Pancreas (tissue), 10 donors: ENCODE data around the gene CTNNA3. TPM values are rescaled to one million over a fixed set of nuclear protein-coding genes. Genes with fewer than 3 reads are reported as not detected.

Experiments
- ATAC-seq, 4 donors: fragments of 200-7000 bp; cut with Tn5 transposase; one replicate each; pipeline versions ENCODE4 v1.8.0 to v1.9.1; 2020; ENCODE audit warnings: mild to moderate bottlenecking in 4 of 4, moderate library complexity in 4 of 4
- DNase-seq, 6 donors: peaks; one replicate each; pipeline ENCODE4 v3.0.0-alpha.2; 2020
- FAIRE-seq: peaks from 2 replicates; lab custom pipeline; 2012; peaks lifted over from hg19 to GRCh38; lab: Jason Lieb, UNC
- H3K27ac ChIP-seq, 4 donors: fragments of 200-600 bp; sonication (generic); 1 replicate in 3 of 4; 2 replicates in 1 of 4; pipeline versions ENCODE4 v1.5.0 to v1.8.0; 2020
- H3K27me3 ChIP-seq, 4 donors: fragments of 200-600 bp; one replicate each; pipeline ENCODE4 v1.8.0; 2021
- H3K36me3 ChIP-seq, 3 donors: fragments of 200-600 bp; sonication (generic) in 1 of 3; one replicate each; pipeline versions ENCODE4 v1.5.0 to v1.8.0; 2020 to 2021
- H3K4me1 ChIP-seq, 3 donors: fragments of 200-600 bp; one replicate each; pipeline ENCODE4 v1.8.0; 2021
- H3K4me3 ChIP-seq, 4 donors: fragments of 200-600 bp; sonication (generic) in 2 of 4; one replicate each; pipeline versions ENCODE4 v1.5.0 to v1.8.0; 2020 to 2021
- H3K9me3 ChIP-seq, 4 donors: fragments of 200-600 bp; one replicate each; pipeline ENCODE4 v1.8.0; 2021
- WGBS, 2 donors: extraction: QIAGEN DNeasy Blood & Tissue Kit; methylation state at CpG; one replicate each; pipeline ENCODE4 v1.1.7; 2013; 5-methylcytosine and 5-hydroxymethylcytosine counted together
- intact Hi-C, 3 donors: fragments of 100-400 bp; cut with DNase I; formaldehyde crosslinking; loops; one replicate each; pipeline versions ENCODE4 v1.11.1 to v1.14.2; 2022
- polyA plus RNA-seq, 2 donors: library from polyadenylated mRNA; stranded (reverse); fragments of 200-250 nt; gene quantifications; one replicate each; pipeline ENCODE4 v1.2.3, GENCODE V29; 2013
- total RNA-seq, 6 donors: library from RNA; stranded (reverse); fragmentation: NEBNext Ultra II Directional in 4 of 6; extraction: Animal tissue kit (Norgen Biotek cat#: 25700) in 4 of 6; gene quantifications; one replicate each; pipeline versions ENCODE4 v1.2.1 to v1.2.4, GENCODE V29; 2021 to 2023
- TF ChIP-seq, protein P1 (sequence below), 4 donors: fragments of 200-600 bp; sonication (generic) in 3 of 4; IDR thresholded peaks; one replicate each; pipeline versions ENCODE4 v1.5.0 to v1.8.0; 2021; ENCODE audit warnings: antibody characterized with exemption in 4 of 4
- donor health status: healthy with polysubstance abuse.
- donor health status: DM: no; HTN: no; CAD: no; lungs with moderate emphysema.
- donor health status: DM: no; HTN: no; CAD: no.
- donor health status: control.
- donor health status: control.
- donor health status: Bipolar disorder and iron deficiency.
- donor health status: DM: yes; HTN: yes; CAD: no.
- donor health status: DM: no; HTN: no; CAD: no.
- donor health status: DM: no; HTN: no; CAD: no.
- donor health status: DM: yes; HTN: yes; CAD: no.

The CTNNA3 gene
- total and polyA plus RNA-seq, 8 donors = 0.02 to 0.83 (median 0.21) TPM

DNA sequence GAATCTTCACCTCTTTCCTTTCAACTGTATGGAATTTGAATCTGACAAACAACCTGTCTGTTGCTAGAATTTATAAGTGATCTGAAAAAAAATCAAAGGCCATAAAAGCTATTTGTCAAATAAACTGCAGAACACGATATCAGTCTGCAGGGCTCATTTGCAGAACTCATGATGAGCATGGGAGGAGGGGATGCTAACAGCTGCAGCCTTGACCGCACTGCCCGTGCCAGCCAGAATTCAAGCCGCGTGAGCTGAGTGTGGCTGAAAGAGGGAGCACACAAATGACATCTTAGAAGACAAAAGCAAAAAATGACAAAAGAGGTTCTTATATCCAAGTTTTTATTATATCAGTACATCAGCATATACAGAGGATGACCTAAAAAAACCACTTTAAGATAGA is 754.5 kb downstream of the CTNNA3 start:
- no peaks in the 10 kb centered on the region for H3K36me3 ChIP-seq
- no peak for FAIRE-seq
- TF ChIP-seq, protein P1, sequence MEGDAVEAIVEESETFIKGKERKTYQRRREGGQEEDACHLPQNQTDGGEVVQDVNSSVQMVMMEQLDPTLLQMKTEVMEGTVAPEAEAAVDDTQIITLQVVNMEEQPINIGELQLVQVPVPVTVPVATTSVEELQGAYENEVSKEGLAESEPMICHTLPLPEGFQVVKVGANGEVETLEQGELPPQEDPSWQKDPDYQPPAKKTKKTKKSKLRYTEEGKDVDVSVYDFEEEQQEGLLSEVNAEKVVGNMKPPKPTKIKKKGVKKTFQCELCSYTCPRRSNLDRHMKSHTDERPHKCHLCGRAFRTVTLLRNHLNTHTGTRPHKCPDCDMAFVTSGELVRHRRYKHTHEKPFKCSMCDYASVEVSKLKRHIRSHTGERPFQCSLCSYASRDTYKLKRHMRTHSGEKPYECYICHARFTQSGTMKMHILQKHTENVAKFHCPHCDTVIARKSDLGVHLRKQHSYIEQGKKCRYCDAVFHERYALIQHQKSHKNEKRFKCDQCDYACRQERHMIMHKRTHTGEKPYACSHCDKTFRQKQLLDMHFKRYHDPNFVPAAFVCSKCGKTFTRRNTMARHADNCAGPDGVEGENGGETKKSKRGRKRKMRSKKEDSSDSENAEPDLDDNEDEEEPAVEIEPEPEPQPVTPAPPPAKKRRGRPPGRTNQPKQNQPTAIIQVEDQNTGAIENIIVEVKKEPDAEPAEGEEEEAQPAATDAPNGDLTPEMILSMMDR (IDR thresholded peaks at IDR 0.05) = no peak
- ATAC-seq = peak in 1 of 4 donors; percentile 48
- H3K27me3 ChIP-seq = no peaks in the 10 kb centered on the region
- no peak overlapping the region for H3K27ac ChIP-seq
- no peaks in the 10 kb centered on the region for H3K9me3 ChIP-seq
- H3K4me3 ChIP-seq = no peak overlapping the region
- intact Hi-C loops = no loop called here
- H3K4me1 ChIP-seq = no peaks in the 10 kb centered on the region
- 18 to 25% methylated on average over 5 of the region's 5 CpGs for WGBS, 2 donors
- no peak for DNase-seq

DNA sequence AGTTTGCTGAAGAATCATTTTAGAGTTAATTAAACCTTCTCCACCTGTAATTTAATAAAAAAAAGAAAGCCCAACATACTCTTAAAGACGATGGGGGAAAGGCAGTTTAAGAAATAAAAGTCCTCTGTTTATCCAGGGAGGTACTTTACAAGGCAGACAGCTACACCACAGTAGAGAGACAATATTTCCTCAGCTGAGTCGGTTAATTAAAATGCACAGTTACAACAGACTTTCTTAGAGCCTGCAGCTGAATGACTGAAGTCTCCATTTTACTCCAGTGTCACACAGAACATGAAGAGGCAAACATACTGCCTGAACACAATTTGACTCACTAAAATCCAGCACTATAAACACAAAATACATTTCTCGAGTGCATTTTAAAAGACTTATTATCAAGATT is 755.0 kb downstream of the CTNNA3 start:
- Histone ChIP-seq H3K36me3 (no peaks in the 10 kb centered on the region), H3K4me1 (no peaks in the 10 kb centered on the region), H3K27ac (no peak overlapping the region), H3K4me3 (no peak overlapping the region), H3K27me3 (no peaks in the 10 kb centered on the region), H3K9me3 (no peaks in the 10 kb centered on the region)
- WGBS, 2 donors = 30 to 33% methylated on average over 3 of the region's 3 CpGs
- TF ChIP-seq, protein P1 (IDR thresholded peaks at IDR 0.05) = no peak
- intact Hi-C loops = no loop called here
- ATAC-seq (no peak), FAIRE-seq (no peak), DNase-seq (no peak)

DNA sequence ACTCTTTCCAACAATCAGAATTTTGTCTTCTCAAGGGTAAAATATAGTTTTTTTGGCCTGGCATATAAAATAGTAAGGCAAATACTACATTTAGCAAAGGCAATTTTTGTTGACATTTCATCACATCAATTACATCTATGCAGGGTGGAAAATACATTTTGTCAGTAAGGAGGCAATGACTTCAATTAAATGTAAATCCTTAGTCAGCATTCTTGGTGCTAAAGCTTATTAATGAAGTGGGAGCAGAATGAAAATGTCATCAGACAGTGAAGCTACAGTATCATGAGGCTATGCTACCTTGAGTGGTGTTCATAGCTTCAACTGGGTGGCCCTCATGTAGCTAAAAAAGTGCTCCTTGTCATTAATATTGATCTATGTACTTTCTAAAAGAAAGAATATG is 761.3 kb downstream of the CTNNA3 start:
- TF ChIP-seq, protein P1 (IDR thresholded peaks at IDR 0.05) = no peak
- Histone ChIP-seq H3K27ac (no peak overlapping the region), H3K9me3 (no peaks in the 10 kb centered on the region), H3K4me1 (peaks cover 0 to 3% (median 0%) of the 10 kb centered on the region in 3 donors), H3K4me3 (no peak overlapping the region), H3K27me3 (peaks cover 0 to 11% (median 1%) of the 10 kb centered on the region in 4 donors), H3K36me3 (no peaks in the 10 kb centered on the region)
- ATAC-seq (no peak), FAIRE-seq (no peak), DNase-seq (no peak)
- intact Hi-C loops = no loop called here

DNA sequence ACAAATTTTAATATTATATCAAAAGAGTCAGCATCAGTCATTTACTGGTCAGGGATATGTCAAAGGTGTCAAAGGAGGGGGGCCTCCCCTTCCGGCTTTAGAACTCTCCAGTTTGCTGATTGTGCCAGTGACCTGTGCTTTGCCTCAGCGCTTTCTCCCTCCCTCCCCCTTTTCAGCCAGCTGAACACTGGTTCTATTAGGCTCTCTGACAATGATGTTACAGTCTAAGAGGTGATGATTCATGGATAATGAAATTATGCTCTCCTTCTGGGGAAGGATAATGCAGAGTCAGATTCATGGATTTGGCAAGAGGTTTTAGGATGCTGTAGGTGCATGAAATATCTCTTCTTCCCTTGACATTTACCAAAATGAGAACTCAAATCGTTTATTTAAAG is 764.0 kb downstream of the CTNNA3 start:
- WGBS, 2 donors = 36 to 37% methylated on average over 3 of the region's 3 CpGs
- DNase-seq = no peak
- H3K4me3 ChIP-seq = no peak overlapping the region

DNA sequence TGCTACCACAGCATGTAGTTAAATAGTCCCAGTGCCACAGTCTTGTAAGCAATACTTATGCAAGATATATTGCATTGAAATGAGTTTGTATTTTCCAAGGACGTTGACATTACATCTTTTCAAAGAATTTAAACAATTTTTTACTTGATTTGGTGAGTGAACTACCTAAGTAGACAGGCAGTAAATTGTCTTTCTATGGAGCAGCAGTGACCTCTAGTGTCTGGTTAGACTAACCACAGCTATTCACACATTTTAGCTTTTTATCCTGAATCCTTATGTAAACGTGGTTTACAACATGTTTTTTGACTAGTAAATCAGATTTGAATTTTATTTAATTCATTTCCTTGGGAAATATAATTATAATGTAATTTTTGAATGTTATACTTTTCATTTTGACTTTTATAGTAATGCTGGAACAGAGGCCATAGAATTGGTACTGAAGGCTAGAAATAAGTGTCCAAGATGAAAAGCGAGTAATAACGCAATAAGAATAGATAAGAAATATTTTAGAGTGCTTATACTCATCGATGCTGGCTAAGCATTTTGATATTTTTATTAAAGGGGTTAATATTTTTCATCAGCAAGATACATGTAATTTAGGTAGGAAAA is 764.6 kb downstream of the CTNNA3 start:
- DNase-seq = no peak
- peak; percentile 76 for FAIRE-seq
- TF ChIP-seq, protein P1 (IDR thresholded peaks at IDR 0.05) = peak; percentile 37 to 69 (median 62)
- 16 to 24% methylated on average over 5 of the region's 5 CpGs for WGBS, 2 donors
- ATAC-seq = peak; percentile 48 to 88 (median 81)
- intact Hi-C loops = no loop called here
- no peaks in the 10 kb centered on the region for H3K9me3 ChIP-seq
- no peak overlapping the region for H3K27ac ChIP-seq
- H3K36me3 ChIP-seq = no peaks in the 10 kb centered on the region
- peaks cover 0 to 3% (median 0%) of the 10 kb centered on the region in 3 donors for H3K4me1 ChIP-seq
- no peak overlapping the region for H3K4me3 ChIP-seq
- H3K27me3 ChIP-seq = peaks cover 3 to 17% (median 4%) of the 10 kb centered on the region in 4 donors

More for the DNA sequence above, 764.0 kb downstream of the CTNNA3 start:
- no peaks in the 10 kb centered on the region for H3K36me3 ChIP-seq
- intact Hi-C loops = no loop called here
- peaks cover 0 to 3% (median 0%) of the 10 kb centered on the region in 3 donors for H3K4me1 ChIP-seq
- TF ChIP-seq, protein P1 (IDR thresholded peaks at IDR 0.05) = no peak
- no peak for FAIRE-seq
- H3K27me3 ChIP-seq = peaks cover under 1 to 17% (median 4%) of the 10 kb centered on the region in 4 donors
- ATAC-seq = peak in 1 of 4 donors; percentile 46
- no peaks in the 10 kb centered on the region for H3K9me3 ChIP-seq
- H3K27ac ChIP-seq = no peak overlapping the region
